H9 (cell line): ENCODE data around the gene TRAF7. TPM values are rescaled to one million over a fixed set of nuclear protein-coding genes. Genes with fewer than 3 reads are reported as not detected.

ENCODE experiments used
- DNase-seq: peaks from one replicate; pipeline ENCODE4 v3.0.0-alpha.2; 2017
- H2AFZ ChIP-seq: one replicate; pipeline ENCODE4 v1.6.1; 2013; ENCODE audit warnings: mild to moderate bottlenecking, low read length, control low read depth, moderate library complexity
- H2AK5ac ChIP-seq: 2 replicates; pipeline ENCODE4 v1.6.1; 2013; ENCODE audit warnings: low read length, control low read depth, mixed read lengths; ENCODE audit not compliant: insufficient read length
- H2BK120ac ChIP-seq: one replicate; pipeline ENCODE4 v1.6.1; 2013; ENCODE audit warnings: low read depth, mild to moderate bottlenecking, low read length, control low read depth, inconsistent platforms; ENCODE audit not compliant: poor library complexity, severe bottlenecking
- H2BK12ac ChIP-seq: 2 replicates; pipeline ENCODE4 v1.6.1; 2013; ENCODE audit warnings: low read length, control low read depth, mixed read lengths, low read depth; ENCODE audit not compliant: insufficient read length
- H2BK15ac ChIP-seq: 2 replicates; pipeline ENCODE4 v1.6.1; 2013; ENCODE audit warnings: low read depth, low read length, control low read depth
- H2BK20ac ChIP-seq: one replicate; pipeline ENCODE4 v1.6.1; 2013; ENCODE audit warnings: low read depth, mild to moderate bottlenecking, low read length, control low read depth, inconsistent platforms; ENCODE audit not compliant: poor library complexity, severe bottlenecking
- H2BK5ac ChIP-seq: 2 replicates; pipeline ENCODE4 v1.6.1; 2013; ENCODE audit warnings: low read length, control low read depth, mixed read lengths; ENCODE audit not compliant: insufficient read length
- H3K14ac ChIP-seq: 2 replicates; pipeline ENCODE4 v1.6.1; 2013; ENCODE audit warnings: low read length, control low read depth; ENCODE audit not compliant: insufficient read depth
- H3K18ac ChIP-seq: 2 replicates; pipeline ENCODE4 v1.6.1; 2013; ENCODE audit warnings: low read depth, mild to moderate bottlenecking, mixed read lengths, low read length, control low read depth; ENCODE audit not compliant: insufficient read length
- H3K23ac ChIP-seq: 2 replicates; pipeline ENCODE4 v1.6.1; 2013; ENCODE audit warnings: low read length, control low read depth, mixed read lengths, low read depth; ENCODE audit not compliant: insufficient read length
- H3K23me2 ChIP-seq: 2 replicates; pipeline ENCODE4 v1.6.1; 2013; ENCODE audit warnings: low read depth, mild to moderate bottlenecking, mixed read lengths, low read length, control low read depth; ENCODE audit not compliant: insufficient read length, poor library complexity, severe bottlenecking
- H3K27ac ChIP-seq: 2 replicates; pipeline ENCODE4 v1.5.1; 2013; ENCODE audit warnings: low read length, control low read depth, mixed read lengths, low read depth; ENCODE audit not compliant: insufficient read length
- H3K27me3 ChIP-seq: 2 replicates; pipeline ENCODE4 v1.6.1; 2013; ENCODE audit warnings: low read length, control low read depth, inconsistent platforms; ENCODE audit not compliant: insufficient read depth
- H3K4ac ChIP-seq: 2 replicates; pipeline ENCODE4 v1.6.1; 2013; ENCODE audit warnings: low read depth, mild to moderate bottlenecking, control low read depth, inconsistent platforms, low read length, moderate library complexity
- H3K4me1 ChIP-seq: 2 replicates; pipeline ENCODE4 v1.6.1; 2013; ENCODE audit warnings: low read length, control low read depth, inconsistent platforms; ENCODE audit not compliant: insufficient read depth
- H3K4me2 ChIP-seq: 2 replicates; pipeline ENCODE4 v1.6.1; 2013; ENCODE audit warnings: low read length, control low read depth, mixed read lengths; ENCODE audit not compliant: insufficient read length, insufficient read depth
- H3K56ac ChIP-seq: 2 replicates; pipeline ENCODE4 v1.6.1; 2013; ENCODE audit warnings: low read depth, mild to moderate bottlenecking, mixed read lengths, low read length, control low read depth; ENCODE audit not compliant: insufficient read length
- H3K79me1 ChIP-seq: 2 replicates; pipeline ENCODE4 v1.6.1; 2013; ENCODE audit warnings: low read depth, mild to moderate bottlenecking, moderate library complexity, low read length, control low read depth, inconsistent platforms; ENCODE audit not compliant: insufficient read depth, poor library complexity, severe bottlenecking
- H3K79me2 ChIP-seq: 2 replicates; pipeline ENCODE4 v1.6.1; 2013; ENCODE audit warnings: low read length, control low read depth, inconsistent platforms; ENCODE audit not compliant: insufficient read depth
- H3K9ac ChIP-seq: 2 replicates; pipeline ENCODE4 v1.6.1; 2013; ENCODE audit warnings: low read length, control low read depth, mixed read lengths; ENCODE audit not compliant: insufficient read length; ENCODE audit errors: extremely low read depth
- H3K9me3 ChIP-seq: one replicate; pipeline ENCODE4 v1.6.1; 2013; ENCODE audit warnings: low read depth, low read length, inconsistent platforms; ENCODE audit not compliant: control insufficient read depth
- H3T11ph ChIP-seq: one replicate; pipeline ENCODE4 v1.6.1; 2013; ENCODE audit warnings: mild to moderate bottlenecking, low read length, control low read depth, inconsistent platforms
- H4K20me1 ChIP-seq: one replicate; pipeline ENCODE4 v1.6.1; 2013; ENCODE audit not compliant: control insufficient read depth, insufficient read length, insufficient read depth
- H4K5ac ChIP-seq: 2 replicates; pipeline ENCODE4 v1.6.1; 2013; ENCODE audit warnings: low read depth, mild to moderate bottlenecking, mixed read lengths, low read length, control low read depth; ENCODE audit not compliant: insufficient read length
- H4K8ac ChIP-seq: replicated peaks from 2 replicates; pipeline ENCODE4 v1.6.1; 2013; ENCODE audit warnings: low read length, control low read depth, mixed read lengths, low read depth; ENCODE audit not compliant: insufficient read length
- H4K91ac ChIP-seq: 2 replicates; pipeline ENCODE4 v1.6.1; 2013; ENCODE audit warnings: low read depth, mild to moderate bottlenecking, moderate library complexity, mixed read lengths, low read length, control low read depth; ENCODE audit not compliant: insufficient read length
- H3K27ac Mint-ChIP-seq, 3 experiments: 2 replicates in 2 of 3; 3 replicates in 1 of 3; pipeline ENCODE4 v1.8.0; 2020 to 2021; ENCODE audit warnings: mixed read lengths in 3 of 3, mild to moderate bottlenecking in 1 of 3, moderate library complexity in 1 of 3
- H3K27me3 Mint-ChIP-seq: 2 replicates; pipeline ENCODE4 v1.8.0; 2021; ENCODE audit warnings: low read depth, mild to moderate bottlenecking, moderate library complexity, mixed read lengths
- H3K36me3 Mint-ChIP-seq, 3 experiments: 2 replicates in 2 of 3; 3 replicates in 1 of 3; pipeline ENCODE4 v1.8.0; 2020 to 2021; ENCODE audit warnings: low read depth in 3 of 3, mixed read lengths in 3 of 3; ENCODE audit not compliant: insufficient read depth in 1 of 3
- H3K4me1 Mint-ChIP-seq, 2 experiments: 2 replicates each; pipeline ENCODE4 v1.8.0; 2020; ENCODE audit warnings: mixed read lengths in 2 of 2
- H3K4me3 Mint-ChIP-seq, 2 experiments: 2 replicates in 1 of 2; 3 replicates in 1 of 2; pipeline ENCODE4 v1.8.0; 2020 to 2021; ENCODE audit warnings: mild to moderate bottlenecking in 2 of 2, mixed read lengths in 2 of 2, moderate library complexity in 1 of 2
- H3K9me3 Mint-ChIP-seq, 2 experiments: 2 replicates in 1 of 2; 3 replicates in 1 of 2; pipeline ENCODE4 v1.8.0; 2020; ENCODE audit warnings: mild to moderate bottlenecking in 2 of 2, mixed read lengths in 2 of 2, moderate library complexity in 1 of 2
- CTCF ChIP-seq: fragments of 200-600 bp; sonication (generic); conservative IDR thresholded peaks from 3 replicates; pipeline ENCODE4 v1.8.0; 2021; ENCODE audit warnings: antibody characterized with exemption, mild to moderate bottlenecking
- WGBS: extraction: QIAGEN DNeasy Blood & Tissue Kit; methylation state at CpG from one replicate; pipeline ENCODE4 v1.1.7; 2013; ENCODE audit warnings: missing lambda C conversion rate, low lambda C conversion rate, mixed read lengths; ENCODE audit not compliant: insufficient read length; ENCODE audit errors: extremely low coverage; 5-methylcytosine and 5-hydroxymethylcytosine counted together
- total RNA-seq: library from RNA; stranded (reverse); gene quantifications from 2 replicates; pipeline ENCODE4 v1.2.1, GENCODE V29; 2021

The TRAF7 gene
- total RNA-seq, 1 experiment from 2014 or later, result 108 TPM

- H3K27ac Mint-ChIP-seq, result no peak overlapping the region
- no peak overlapping the region for H2AFZ ChIP-seq
Observed at GRCh38 chr16:2170587-2171435, 15.2 kb downstream of the TRAF7 start.

More at GRCh38 chr16:2170587-2171435, 15.2 kb downstream of the TRAF7 start:
- Histone ChIP-seq H3K4ac (no peak overlapping the region), H2BK20ac (no peak overlapping the region), H3K27me3 (no peaks in the 10 kb centered on the region), H3K79me1 (no peaks in the 10 kb centered on the region), H3K79me2 (no peaks in the 10 kb centered on the region), H3K23me2 (no peaks in the 10 kb centered on the region), H2BK5ac (no peak overlapping the region), H4K5ac (no peak overlapping the region), H3K18ac (no peak overlapping the region), H3K23ac (no peak overlapping the region), H3K56ac (no peak overlapping the region), H2BK12ac (no peak overlapping the region), H2BK120ac (no peak overlapping the region), H2BK15ac (no peak overlapping the region), H3K4me1 (no peaks in the 10 kb centered on the region), H3K14ac (no peak overlapping the region), H4K91ac (no peak overlapping the region), H3K9ac (no peak overlapping the region), H3K27ac (no peak overlapping the region), H3T11ph (no peak overlapping the region), H3K9me3 (no peaks in the 10 kb centered on the region), H4K20me1 (peaks cover 2% of the 10 kb centered on the region), H3K4me2 (no peak overlapping the region), H4K8ac (no peak overlapping the region), H2AK5ac (no peak overlapping the region)
- Mint-ChIP-seq H3K9me3 (no peaks in the 10 kb centered on the region), H3K36me3 (peaks cover 13 to 49% (median 46%) of the 10 kb centered on the region in 3 experiments), H3K27me3 (no peaks in the 10 kb centered on the region), H3K4me3 (no peak overlapping the region), H3K4me1 (no peaks in the 10 kb centered on the region)
- no CpG with 5 or more reads among the region's 47 CpGs for WGBS
- no peak for TF ChIP-seq CTCF
- no peak for DNase-seq
